ENCODE results near the gene MTA1. TPM values are rescaled to one million over a fixed set of nuclear protein-coding genes. Genes with fewer than 3 reads are reported as not detected.

The MTA1 gene
- total and polyA plus RNA-seq, 4 experiments from 2014 or later: 1.5 to 123 (median 64.2) TPM

GRCh38 chr14:105378873-105379685 lies 40.5 kb upstream of the MTA1 start:
- no peaks in the 10 kb centered on the region for H3K27me3 ChIP-seq (ENCODE audit: insufficient read depth, low read length)
- H3K27ac ChIP-seq (ENCODE audit: low read depth, low read length): no peak overlapping the region
- DNase-seq: no peak
- no peak overlapping the region for H3K4me3 ChIP-seq (ENCODE audit: low read length in 2 of 2)
- H3K4me1 ChIP-seq (ENCODE audit: insufficient read depth, low read length): no peaks in the 10 kb centered on the region
- Mint-ChIP-seq H3K27me3 (no peaks in the 10 kb centered on the region), H3K36me3 (peaks cover 2 to 4% of the 10 kb centered on the region in 2 donors), H3K27ac (no peak overlapping the region), H3K4me3 (no peak overlapping the region), H3K4me1 (peaks cover 6 to 8% (median 8%) of the 10 kb centered on the region in 4 donors), H3K9me3 (no peaks in the 10 kb centered on the region)
- ChIA-PET POLR2A (ENCODE audit: partially characterized antibody) (no interaction called here), CTCF (ENCODE audit: partially characterized antibody) (no interaction called here)
- H3K36me3 ChIP-seq (ENCODE audit: insufficient read depth, low read length): no peaks in the 10 kb centered on the region
- H3K9me3 ChIP-seq (ENCODE audit: control insufficient read depth in 1 of 2, low read length in 2 of 2): no peaks in the 10 kb centered on the region
- intact Hi-C loops (cut with micrococcal nuclease): loop anchor here (10.0 kb wide), 1 partner anchor 66 kb away; no protein-coding TSS in a partner anchor

- no peak overlapping the region for H3K27ac ChIP-seq (ENCODE audit: low read depth, low read length)
- peaks cover 6 to 8% (median 8%) of the 10 kb centered on the region in 4 donors for H3K4me1 Mint-ChIP-seq
- no peaks in the 10 kb centered on the region for H3K27me3 Mint-ChIP-seq
- no peaks in the 10 kb centered on the region for H3K27me3 ChIP-seq (ENCODE audit: insufficient read depth, low read length)
- H3K4me3 Mint-ChIP-seq: no peak overlapping the region
- no peaks in the 10 kb centered on the region for H3K9me3 ChIP-seq (ENCODE audit: control insufficient read depth in 1 of 2, low read length in 2 of 2)
- H3K9me3 Mint-ChIP-seq: no peaks in the 10 kb centered on the region
- ChIA-PET POLR2A (ENCODE audit: partially characterized antibody) (no interaction called here), CTCF (ENCODE audit: partially characterized antibody) (no interaction called here)
- no peak for DNase-seq
- intact Hi-C loops (cut with micrococcal nuclease): loop anchor here (10.0 kb wide), 1 partner anchor 65 kb away; no protein-coding TSS in a partner anchor
- peaks cover 2 to 4% of the 10 kb centered on the region in 2 donors for H3K36me3 Mint-ChIP-seq
- H3K4me3 ChIP-seq (ENCODE audit: low read length in 2 of 2): no peak overlapping the region
- no peak overlapping the region for H3K27ac Mint-ChIP-seq
- H3K4me1 ChIP-seq (ENCODE audit: insufficient read depth, low read length): no peaks in the 10 kb centered on the region
- no peaks in the 10 kb centered on the region for H3K36me3 ChIP-seq (ENCODE audit: insufficient read depth, low read length)
Measured at GRCh38 chr14:105379946-105380345, 39.7 kb upstream of the MTA1 start.

GRCh38 chr14:105380756-105381155 lies 38.9 kb upstream of the MTA1 start:
- peaks cover 4% of the 10 kb centered on the region in 4 donors for H3K4me1 Mint-ChIP-seq
- POLR2A ChIA-PET (ENCODE audit: partially characterized antibody): no interaction called here

GRCh38 chr14:105381446-105382342 lies 37.9 kb upstream of the MTA1 start:
- no peak overlapping the region for H3K4me3 Mint-ChIP-seq
- no peaks in the 10 kb centered on the region for H3K36me3 ChIP-seq (ENCODE audit: insufficient read depth, low read length)
- H3K27ac ChIP-seq (ENCODE audit: low read depth, low read length): no peak overlapping the region
- DNase-seq: no peak
- intact Hi-C loops (cut with micrococcal nuclease): no loop called here
- ChIA-PET CTCF (ENCODE audit: partially characterized antibody) (interaction anchor here (1.0 to 1.1 kb wide), 2 partner anchors 11 to 146 kb away, joined by 3 read pairs; no protein-coding TSS in a partner anchor), POLR2A (ENCODE audit: partially characterized antibody) (no interaction called here)
- no peaks in the 10 kb centered on the region for H3K4me1 Mint-ChIP-seq
- no peak overlapping the region for H3K4me3 ChIP-seq (ENCODE audit: low read length in 2 of 2)
- H3K27me3 ChIP-seq (ENCODE audit: insufficient read depth, low read length): no peaks in the 10 kb centered on the region
- no peaks in the 10 kb centered on the region for H3K9me3 ChIP-seq (ENCODE audit: control insufficient read depth in 1 of 2, low read length in 2 of 2)
- no peaks in the 10 kb centered on the region for H3K4me1 ChIP-seq (ENCODE audit: insufficient read depth, low read length)
- no peak overlapping the region for H3K27ac Mint-ChIP-seq
- peaks cover 2 to 4% of the 10 kb centered on the region in 2 donors for H3K36me3 Mint-ChIP-seq
- no peaks in the 10 kb centered on the region for H3K9me3 Mint-ChIP-seq
- H3K27me3 Mint-ChIP-seq: no peaks in the 10 kb centered on the region

More at GRCh38 chr14:105380756-105381155, 38.9 kb upstream of the MTA1 start:
- no peak overlapping the region for H3K27ac Mint-ChIP-seq
- no peaks in the 10 kb centered on the region for H3K27me3 Mint-ChIP-seq
- Histone ChIP-seq H3K4me3 (ENCODE audit: low read length in 2 of 2) (no peak overlapping the region), H3K36me3 (ENCODE audit: insufficient read depth, low read length) (no peaks in the 10 kb centered on the region), H3K4me1 (ENCODE audit: insufficient read depth, low read length) (no peaks in the 10 kb centered on the region), H3K27ac (ENCODE audit: low read depth, low read length) (no peak overlapping the region), H3K9me3 (ENCODE audit: control insufficient read depth in 1 of 2, low read length in 2 of 2) (no peaks in the 10 kb centered on the region), H3K27me3 (ENCODE audit: insufficient read depth, low read length) (no peaks in the 10 kb centered on the region)
- DNase-seq: no peak
- intact Hi-C loops (cut with micrococcal nuclease): no loop called here
- no peak overlapping the region for H3K4me3 Mint-ChIP-seq
- peaks cover 2 to 4% of the 10 kb centered on the region in 2 donors for H3K36me3 Mint-ChIP-seq
- CTCF ChIA-PET (ENCODE audit: partially characterized antibody): interaction anchor here (1.0 to 1.1 kb wide), 2 partner anchors 10 to 147 kb away, joined by 3 read pairs; no protein-coding TSS in a partner anchor
- no peaks in the 10 kb centered on the region for H3K9me3 Mint-ChIP-seq

GRCh38 chr14:105382343-105383082 lies 37.1 kb upstream of the MTA1 start:
- DNase-seq: no peak
- peaks cover 4% of the 10 kb centered on the region in 2 donors for H3K36me3 Mint-ChIP-seq
- no peaks in the 10 kb centered on the region for H3K27me3 ChIP-seq (ENCODE audit: insufficient read depth, low read length)
- ChIA-PET POLR2A (ENCODE audit: partially characterized antibody) (no interaction called here), CTCF (ENCODE audit: partially characterized antibody) (no interaction called here)
- no peak overlapping the region for H3K4me3 ChIP-seq (ENCODE audit: low read length in 2 of 2)
- H3K4me1 ChIP-seq (ENCODE audit: insufficient read depth, low read length): no peaks in the 10 kb centered on the region
- no peak overlapping the region for H3K4me3 Mint-ChIP-seq
- no peaks in the 10 kb centered on the region for H3K9me3 ChIP-seq (ENCODE audit: control insufficient read depth in 1 of 2, low read length in 2 of 2)
- H3K27ac Mint-ChIP-seq: no peak overlapping the region
- H3K27ac ChIP-seq (ENCODE audit: low read depth, low read length): no peak overlapping the region
- no peaks in the 10 kb centered on the region for H3K9me3 Mint-ChIP-seq
- no peaks in the 10 kb centered on the region for H3K27me3 Mint-ChIP-seq
- H3K36me3 ChIP-seq (ENCODE audit: insufficient read depth, low read length): no peaks in the 10 kb centered on the region
- H3K4me1 Mint-ChIP-seq: no peaks in the 10 kb centered on the region
- intact Hi-C loops (cut with micrococcal nuclease): loop anchor here (1.0 kb wide), 1 partner anchor 9 kb away; no protein-coding TSS in a partner anchor

- Histone ChIP-seq H3K36me3 (ENCODE audit: insufficient read depth, low read length) (no peaks in the 10 kb centered on the region), H3K4me1 (ENCODE audit: insufficient read depth, low read length) (no peaks in the 10 kb centered on the region), H3K27ac (ENCODE audit: low read depth, low read length) (no peak overlapping the region), H3K27me3 (ENCODE audit: insufficient read depth, low read length) (no peaks in the 10 kb centered on the region), H3K4me3 (ENCODE audit: low read length in 2 of 2) (no peak overlapping the region), H3K9me3 (ENCODE audit: control insufficient read depth in 1 of 2, low read length in 2 of 2) (no peaks in the 10 kb centered on the region)
- Mint-ChIP-seq H3K27ac (no peak overlapping the region), H3K4me3 (no peak overlapping the region), H3K9me3 (no peaks in the 10 kb centered on the region), H3K4me1 (no peaks in the 10 kb centered on the region), H3K36me3 (peaks cover 4% of the 10 kb centered on the region in 2 donors), H3K27me3 (no peaks in the 10 kb centered on the region)
- intact Hi-C loops (cut with micrococcal nuclease): loop anchor here (1.0 kb wide), 1 partner anchor 8 kb away; no protein-coding TSS in a partner anchor
- ChIA-PET CTCF (ENCODE audit: partially characterized antibody) (no interaction called here), POLR2A (ENCODE audit: partially characterized antibody) (interaction anchor here (1.5 kb wide), 1 partner anchor 33 kb away, joined by 3 read pairs; no protein-coding TSS in a partner anchor)
- no peak for DNase-seq
Measured at GRCh38 chr14:105383083-105383730, 36.4 kb upstream of the MTA1 start.
